NCI-H1436 (cell line): ENCODE results near the gene ERN1.

Experiments used
- DNase-seq: peaks from one replicate; lab custom pipeline; 2025; lab: John Stamatoyannopoulos, UW

The ERN1 gene

DNA sequence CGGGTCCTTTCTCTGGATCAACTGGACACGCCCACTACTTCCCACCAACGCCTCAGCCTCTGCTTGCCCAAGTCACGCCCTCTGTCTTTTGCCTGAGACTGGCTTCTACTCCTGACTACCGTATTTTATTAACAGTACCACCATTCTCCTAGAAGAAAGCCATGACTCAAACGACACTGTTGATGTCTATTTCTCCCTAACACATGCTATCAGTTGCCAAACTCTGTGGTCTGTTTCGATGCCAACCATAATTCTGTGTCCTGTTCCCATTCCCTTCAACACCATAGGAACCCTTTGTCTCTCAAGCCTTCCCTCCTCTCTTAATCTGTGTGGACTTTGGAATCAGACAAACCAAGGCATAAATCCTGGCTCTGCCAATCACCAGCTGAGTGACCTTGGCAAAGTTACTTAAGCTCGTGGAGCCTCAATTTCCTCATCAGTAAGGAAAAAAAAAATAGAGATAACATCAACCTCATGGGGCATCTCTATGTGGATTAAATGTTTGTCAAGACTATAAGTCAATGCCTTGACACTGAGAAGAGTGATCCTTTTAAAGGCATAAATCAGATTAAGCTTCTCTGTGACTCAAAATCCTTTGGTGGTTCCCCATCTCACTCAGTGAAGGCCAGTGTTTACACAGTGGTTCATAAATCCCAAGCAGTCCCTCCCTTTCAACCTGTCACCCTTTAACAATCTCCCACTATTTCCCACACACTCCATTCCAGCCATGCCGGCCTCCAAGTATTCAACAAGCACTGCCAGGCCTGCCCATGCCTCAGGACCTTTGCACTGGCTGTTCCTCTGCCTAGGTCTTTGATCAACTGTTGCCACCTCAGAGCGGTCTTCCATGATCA, 45.6 kb downstream of the ERN1 start:
- DNase-seq: no peak

- DNase-seq: no peak
Measured at GRCh38 chr17:64083563-64084085, 46.3 kb downstream of the ERN1 start.

- DNase-seq: no peak
Measured at GRCh38 chr17:64083093-64083492, 46.9 kb downstream of the ERN1 start.

GRCh38 chr17:64081802-64082799, 47.8 kb downstream of the ERN1 start:
- DNase-seq: peak; percentile 32

DNA sequence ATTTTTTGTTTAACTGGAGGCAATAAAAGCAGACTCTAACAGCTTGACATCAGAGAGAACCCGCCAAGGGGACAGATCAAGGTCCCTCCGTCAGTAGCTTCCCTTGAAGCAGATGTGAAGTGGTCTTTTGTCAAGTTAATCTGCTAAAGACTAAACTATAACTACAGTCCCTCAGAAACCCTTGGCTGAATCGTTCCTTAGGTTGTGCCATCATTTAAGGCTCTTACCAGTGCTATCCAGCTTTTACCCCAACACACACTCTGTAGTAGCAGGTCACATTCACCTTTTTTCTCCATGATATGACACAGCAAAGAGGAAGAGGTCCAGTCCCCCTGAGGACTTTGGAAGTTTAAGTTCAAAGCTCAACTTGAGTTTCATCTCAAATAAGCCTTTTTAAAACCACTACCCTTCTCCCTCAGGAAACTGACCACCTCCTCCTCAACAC, 49.7 kb downstream of the ERN1 start:
- no peak for DNase-seq

DNA sequence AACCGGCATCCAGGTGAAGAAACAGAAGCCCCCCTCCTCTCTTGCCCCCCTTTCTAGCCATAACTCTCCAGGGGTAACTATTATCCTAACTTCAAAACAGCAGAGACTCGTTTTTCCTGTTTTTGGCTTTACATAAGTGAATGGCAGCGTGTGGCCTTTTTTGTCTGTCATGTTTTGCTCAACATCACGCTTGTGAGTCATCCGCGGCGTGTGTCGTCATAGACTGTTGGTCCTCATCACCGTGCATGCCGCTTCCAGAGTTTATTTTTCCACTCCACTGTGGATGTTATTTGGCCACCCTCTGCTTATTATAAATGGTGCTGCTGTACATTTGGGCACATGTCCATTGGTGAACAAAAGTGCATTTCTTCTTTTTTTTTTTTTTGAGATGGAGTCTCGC, 52.6 kb downstream of the ERN1 start:
- no peak for DNase-seq

DNA sequence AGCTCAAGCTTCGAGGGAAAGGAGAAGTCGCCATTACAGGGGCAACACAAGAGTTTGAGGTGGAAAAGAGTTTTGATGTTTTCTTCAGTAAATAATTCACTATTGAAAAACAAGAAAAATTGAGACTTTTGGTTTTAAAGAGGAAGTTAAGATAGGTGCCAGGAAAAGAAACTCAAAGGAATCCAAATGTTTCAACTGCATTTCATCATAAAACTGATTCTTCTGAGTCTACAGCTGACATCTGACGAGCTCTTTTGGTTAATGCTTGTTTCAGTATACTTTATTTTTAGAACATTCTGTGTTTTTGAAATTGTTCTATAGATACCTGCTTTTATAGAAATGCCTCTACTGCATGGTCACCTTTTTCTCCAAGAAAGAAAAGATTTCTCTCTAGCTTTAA, 54.0 kb downstream of the ERN1 start:
- DNase-seq: no peak

DNA sequence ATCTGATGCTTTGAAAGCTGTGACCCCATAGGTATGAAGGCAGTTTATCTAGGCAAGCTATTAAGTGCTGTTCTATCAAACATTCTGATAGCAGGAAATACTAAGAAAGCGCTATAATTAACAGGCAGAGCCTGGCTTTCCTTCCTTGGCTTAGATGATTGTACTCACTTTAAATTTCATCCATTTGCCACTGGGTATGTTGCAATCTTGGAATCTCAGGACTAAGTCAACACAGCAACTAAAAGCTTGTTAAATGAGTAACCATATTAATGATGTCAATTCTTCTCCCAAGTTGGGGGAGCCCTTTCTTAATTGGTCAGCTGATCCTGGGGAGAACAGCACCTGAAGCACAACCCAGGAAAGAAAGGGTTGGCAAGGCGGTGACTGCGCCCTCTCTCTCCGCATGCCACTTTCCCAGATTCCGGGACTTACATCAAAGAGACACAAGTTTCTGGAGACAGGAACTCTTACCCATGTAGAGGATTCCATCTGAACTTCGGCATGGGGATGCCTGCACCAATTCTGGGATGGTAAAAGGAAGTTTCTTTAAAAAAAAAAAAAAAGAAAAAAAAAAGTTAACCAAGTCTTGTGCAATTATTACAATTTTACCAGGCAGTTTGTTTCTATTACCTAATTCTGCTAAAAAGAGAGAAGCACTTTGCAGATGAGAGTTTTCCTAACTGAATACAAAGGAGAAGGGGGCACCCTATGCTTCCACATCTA, 55.1 kb downstream of the ERN1 start:
- DNase-seq: no peak

- DNase-seq: peak; percentile 79
Measured at GRCh38 chr17:64073771-64074703, 55.9 kb downstream of the ERN1 start.

DNA sequence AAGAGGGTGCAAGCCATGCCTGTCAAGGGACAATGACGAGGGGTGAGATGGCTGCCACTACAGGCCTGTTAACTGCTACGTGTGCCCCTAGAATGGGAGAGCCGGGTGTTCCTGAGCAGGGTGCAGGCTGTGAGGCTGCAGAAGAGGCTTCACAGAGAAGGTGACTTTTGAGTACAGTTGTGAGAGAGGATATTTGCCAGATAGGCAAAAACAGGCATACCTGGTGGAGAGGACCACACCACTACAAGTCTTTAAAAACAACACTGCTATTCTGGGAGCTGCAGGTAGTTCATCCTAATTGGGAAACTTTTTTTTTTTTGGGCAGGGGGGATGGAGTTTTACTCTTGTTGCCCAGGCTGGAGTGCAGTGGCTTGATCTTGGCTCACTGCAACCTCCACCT, 58.8 kb downstream of the ERN1 start:
- DNase-seq: no peak

DNA sequence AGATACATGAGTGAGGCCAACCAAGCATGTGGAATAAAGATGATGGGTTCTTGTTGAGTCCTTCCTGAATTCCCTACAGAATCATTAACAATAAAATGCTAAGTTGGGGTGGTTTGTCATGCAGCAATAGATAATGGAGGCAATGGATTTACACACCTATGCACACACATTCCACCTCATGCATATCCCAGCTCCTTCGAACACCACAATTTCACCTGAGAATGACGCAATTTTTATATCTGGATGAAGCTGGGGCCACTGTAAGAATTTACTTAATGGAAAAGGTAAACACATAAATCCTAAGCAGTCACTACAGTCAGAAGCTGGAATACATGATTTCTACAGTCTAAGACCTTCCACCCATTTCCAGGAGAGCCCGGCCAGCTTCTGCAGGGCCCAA, 59.7 kb downstream of the ERN1 start:
- DNase-seq: no peak

- DNase-seq: no peak
Measured at GRCh38 chr17:64069143-64069542, 60.8 kb downstream of the ERN1 start.

- DNase-seq: no peak
Measured at GRCh38 chr17:64067657-64068056, 62.3 kb downstream of the ERN1 start.

- DNase-seq: no peak
Measured at GRCh38 chr17:64066716-64067115, 63.2 kb downstream of the ERN1 start.

DNA sequence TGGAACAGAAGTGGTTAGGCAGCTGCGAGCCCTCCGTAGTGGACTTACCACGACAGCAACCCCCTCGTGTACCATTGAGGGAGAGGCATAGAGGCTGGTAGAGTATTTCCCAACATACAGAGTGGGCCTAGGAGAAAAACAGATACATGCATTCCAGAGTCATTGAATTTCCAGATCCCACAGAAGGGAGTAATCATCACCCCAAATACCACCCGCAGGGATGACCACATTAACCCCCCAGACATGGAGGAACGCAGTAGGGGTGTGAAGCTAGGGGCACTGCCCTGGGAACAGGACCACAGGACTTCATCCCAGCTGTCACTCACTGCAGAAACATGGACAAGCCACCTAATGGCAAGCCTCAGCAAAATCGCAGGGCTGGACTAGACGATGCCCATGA, 64.8 kb downstream of the ERN1 start:
- no peak for DNase-seq

GRCh38 chr17:64064331-64064730, 65.6 kb downstream of the ERN1 start:
- no peak for DNase-seq

DNA sequence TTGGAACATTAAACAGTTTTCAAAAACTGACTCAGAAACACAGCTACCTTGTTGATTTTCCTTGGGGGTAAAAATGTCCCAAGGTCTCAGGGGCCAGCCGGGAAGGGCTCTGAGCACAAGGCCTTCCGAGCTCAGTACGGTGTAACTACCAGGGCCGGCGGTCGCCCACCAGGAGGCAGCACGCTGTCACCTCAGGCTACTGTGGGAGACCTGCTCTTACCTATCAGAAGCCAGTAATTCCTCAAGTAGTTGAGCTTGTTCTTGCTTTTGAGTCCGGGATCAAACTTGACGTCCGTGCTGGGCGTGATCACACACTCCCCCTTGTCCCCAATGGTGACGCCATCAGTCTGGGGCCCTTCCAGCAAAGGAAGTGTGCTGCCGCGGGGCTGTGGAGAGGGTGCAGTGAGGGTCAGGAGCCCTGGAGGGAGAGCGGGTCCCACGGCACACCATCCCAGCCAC, 66.1 kb downstream of the ERN1 start:
- DNase-seq: no peak

DNA sequence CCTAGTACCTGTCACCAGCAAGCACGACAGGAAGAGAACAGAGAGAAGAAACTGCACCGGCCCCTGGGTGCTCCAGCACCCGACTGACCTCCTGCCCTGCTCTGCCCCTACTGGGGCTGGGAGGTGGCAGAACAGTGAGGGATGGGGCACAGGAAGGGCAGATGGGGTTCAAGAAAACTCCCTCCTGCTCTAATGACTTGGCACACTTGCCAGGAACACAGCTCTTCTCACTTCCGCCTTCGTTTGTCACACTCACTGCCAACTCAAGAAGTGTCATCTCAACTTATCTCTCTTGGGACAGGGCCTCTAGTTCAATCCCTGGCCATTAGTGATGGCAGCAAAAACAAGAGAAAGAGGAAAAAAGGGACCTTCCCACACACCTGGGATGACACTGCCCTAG, 66.9 kb downstream of the ERN1 start:
- DNase-seq: no peak

- no peak for DNase-seq
Measured at GRCh38 chr17:64061178-64061898, 68.6 kb downstream of the ERN1 start.

- no peak for DNase-seq
Measured at GRCh38 chr17:64060331-64060730, 69.6 kb downstream of the ERN1 start.
